Left lung (tissue), 10 donors: ENCODE measurements around the gene TMPRSS5. TPM values are rescaled to one million over a fixed set of nuclear protein-coding genes. Genes with fewer than 3 reads are reported as not detected.

Experiments
- ATAC-seq: fragments of 200-7000 bp; cut with Tn5 transposase; one replicate; pipeline ENCODE4 v1.9.1; 2020; ENCODE audit warnings: moderate library complexity
- DNase-seq, 4 donors: peaks; one replicate each; pipeline ENCODE4 v3.0.0-alpha.2; 2013 to 2020
- H3K27ac ChIP-seq, 2 donors: fragments of 200-600 bp; sonication (generic) in 1 of 2; one replicate each; pipeline versions ENCODE4 v1.5.0 to v1.8.0; 2020 to 2021
- H3K27me3 ChIP-seq, 2 donors: fragments of 200-600 bp; sonication (generic) in 1 of 2; one replicate each; pipeline versions ENCODE4 v1.5.0 to v1.8.0; 2020 to 2021
- H3K36me3 ChIP-seq, 2 donors: fragments of 200-600 bp; sonication (generic) in 1 of 2; one replicate each; pipeline versions ENCODE4 v1.5.0 to v1.8.0; 2020 to 2021
- H3K4me1 ChIP-seq, 2 donors: fragments of 200-600 bp; one replicate each; pipeline ENCODE4 v1.8.0; 2021
- H3K4me3 ChIP-seq, 2 donors: fragments of 200-600 bp; sonication (generic) in 1 of 2; one replicate each; pipeline versions ENCODE4 v1.5.0 to v1.8.0; 2020 to 2021; ENCODE audit warnings: mild to moderate bottlenecking in 1 of 2
- H3K9me3 ChIP-seq, 2 donors: fragments of 200-600 bp; sonication (generic) in 1 of 2; one replicate each; pipeline versions ENCODE4 v1.5.0 to v1.8.0; 2020 to 2021
- intact Hi-C, 2 donors: fragments of 100-400 bp; cut with DNase I; formaldehyde crosslinking; loops; one replicate each; pipeline versions ENCODE4 v1.11.2 to v1.14.2; 2022
- polyA plus RNA-seq, 6 donors: library from polyadenylated mRNA; unstranded; fragments of 120-200 nt; gene quantifications; one replicate each; pipeline ENCODE4 v1.2.1, GENCODE V29; 2013; ENCODE audit not compliant: insufficient read length in 6 of 6
- total RNA-seq, 2 donors: library from RNA; stranded (reverse); fragmentation: NEBNext Ultra II Directional; extraction: Animal tissue kit (Norgen Biotek cat#: 25700); gene quantifications; one replicate each; pipeline ENCODE4 v1.2.1, GENCODE V29; 2021
- TF ChIP-seq, protein P1 (sequence below), 2 donors: fragments of 200-600 bp; sonication (generic) in 1 of 2; IDR thresholded peaks; one replicate each; pipeline versions ENCODE4 v1.5.0 to v1.8.0; 2021; ENCODE audit warnings: antibody characterized with exemption in 2 of 2
- donor health status: DM: no; HTN: yes; CAD: no.
- donor health status: DM: no; HTN: no; CAD: no.

The TMPRSS5 gene
- total and polyA plus RNA-seq, 8 donors: 0.23 to 2.3 (median 1.4) TPM

DNA sequence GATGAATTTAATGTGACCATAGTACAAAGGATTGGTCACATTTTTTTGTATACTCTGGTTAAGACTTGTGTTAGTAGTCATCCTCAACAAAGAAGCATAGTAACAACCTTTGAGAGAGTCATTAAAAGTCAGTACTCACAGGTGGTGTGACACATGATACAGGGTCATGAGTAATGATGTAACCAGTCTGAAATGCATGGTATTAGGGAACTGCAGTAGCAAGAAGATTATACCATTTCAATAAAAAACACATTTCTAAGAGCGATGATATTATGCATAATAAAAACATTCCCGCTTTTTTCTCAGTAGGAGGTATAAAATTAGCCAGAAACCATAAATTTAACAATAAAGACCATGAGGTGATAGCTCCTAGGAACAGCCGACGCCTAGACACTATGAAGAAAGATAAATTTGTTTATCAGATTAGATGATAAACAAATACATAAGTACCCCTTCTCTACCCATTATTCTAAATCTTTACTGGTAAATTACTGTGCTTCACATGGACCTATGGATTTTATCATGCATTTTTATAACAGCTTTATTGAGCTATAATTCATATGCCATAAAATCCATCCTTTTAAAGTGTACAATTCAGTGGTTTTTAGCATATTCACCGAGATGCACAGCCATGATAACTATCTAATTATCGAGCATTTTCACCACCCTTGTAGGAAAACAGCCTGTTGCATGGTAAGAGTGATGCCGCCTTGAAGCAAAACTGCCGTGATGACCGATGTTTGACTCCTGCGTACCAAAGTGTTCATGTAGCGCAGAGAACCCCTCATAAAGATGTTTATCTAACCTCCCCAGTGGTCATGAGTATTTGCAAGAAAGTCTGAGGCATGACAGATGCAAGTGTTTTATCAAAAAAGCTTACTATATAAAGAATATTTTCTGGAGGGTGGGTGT lies 41.8 kb downstream of the TMPRSS5 start:
- no peaks in the 10 kb centered on the region for H3K27me3 ChIP-seq
- ATAC-seq (peak; percentile 58), DNase-seq (no peak)
- no peak overlapping the region for H3K4me3 ChIP-seq
- no peaks in the 10 kb centered on the region for H3K4me1 ChIP-seq
- intact Hi-C loops: no loop called here
- H3K9me3 ChIP-seq: peaks cover 0 to 13% of the 10 kb centered on the region in 2 donors
- TF ChIP-seq, protein P1, sequence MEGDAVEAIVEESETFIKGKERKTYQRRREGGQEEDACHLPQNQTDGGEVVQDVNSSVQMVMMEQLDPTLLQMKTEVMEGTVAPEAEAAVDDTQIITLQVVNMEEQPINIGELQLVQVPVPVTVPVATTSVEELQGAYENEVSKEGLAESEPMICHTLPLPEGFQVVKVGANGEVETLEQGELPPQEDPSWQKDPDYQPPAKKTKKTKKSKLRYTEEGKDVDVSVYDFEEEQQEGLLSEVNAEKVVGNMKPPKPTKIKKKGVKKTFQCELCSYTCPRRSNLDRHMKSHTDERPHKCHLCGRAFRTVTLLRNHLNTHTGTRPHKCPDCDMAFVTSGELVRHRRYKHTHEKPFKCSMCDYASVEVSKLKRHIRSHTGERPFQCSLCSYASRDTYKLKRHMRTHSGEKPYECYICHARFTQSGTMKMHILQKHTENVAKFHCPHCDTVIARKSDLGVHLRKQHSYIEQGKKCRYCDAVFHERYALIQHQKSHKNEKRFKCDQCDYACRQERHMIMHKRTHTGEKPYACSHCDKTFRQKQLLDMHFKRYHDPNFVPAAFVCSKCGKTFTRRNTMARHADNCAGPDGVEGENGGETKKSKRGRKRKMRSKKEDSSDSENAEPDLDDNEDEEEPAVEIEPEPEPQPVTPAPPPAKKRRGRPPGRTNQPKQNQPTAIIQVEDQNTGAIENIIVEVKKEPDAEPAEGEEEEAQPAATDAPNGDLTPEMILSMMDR (IDR thresholded peaks at IDR 0.05): no peak
- no peak overlapping the region for H3K27ac ChIP-seq
- H3K36me3 ChIP-seq: no peaks in the 10 kb centered on the region

DNA sequence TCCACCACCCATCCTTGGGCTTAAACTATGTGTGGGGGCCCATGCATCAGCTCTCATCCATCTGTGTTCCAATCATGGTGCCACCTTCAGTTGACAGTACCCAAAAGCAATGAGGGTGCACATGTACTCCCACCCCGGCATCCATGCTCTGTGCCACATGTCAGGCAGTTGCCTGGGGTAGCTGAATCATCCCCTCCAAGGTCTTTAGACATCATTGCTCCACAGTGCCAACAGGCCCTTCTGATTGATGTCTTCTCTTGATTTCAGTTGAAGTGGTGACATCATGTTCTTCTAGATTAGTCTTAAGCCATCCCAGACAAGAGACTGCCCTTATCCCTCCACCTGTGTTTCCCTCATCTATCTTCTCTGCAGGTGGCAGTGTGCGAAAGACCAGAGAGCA lies 42.5 kb downstream of the TMPRSS5 start:
- no peak overlapping the region for H3K4me3 ChIP-seq
- peaks cover 0 to 13% of the 10 kb centered on the region in 2 donors for H3K9me3 ChIP-seq
- ATAC-seq (no peak), DNase-seq (no peak)
- TF ChIP-seq, protein P1 (IDR thresholded peaks at IDR 0.05): no peak
- no peaks in the 10 kb centered on the region for H3K27me3 ChIP-seq
- H3K36me3 ChIP-seq: no peaks in the 10 kb centered on the region
- H3K27ac ChIP-seq: no peak overlapping the region
- intact Hi-C loops: no loop called here
- H3K4me1 ChIP-seq: no peaks in the 10 kb centered on the region

DNA sequence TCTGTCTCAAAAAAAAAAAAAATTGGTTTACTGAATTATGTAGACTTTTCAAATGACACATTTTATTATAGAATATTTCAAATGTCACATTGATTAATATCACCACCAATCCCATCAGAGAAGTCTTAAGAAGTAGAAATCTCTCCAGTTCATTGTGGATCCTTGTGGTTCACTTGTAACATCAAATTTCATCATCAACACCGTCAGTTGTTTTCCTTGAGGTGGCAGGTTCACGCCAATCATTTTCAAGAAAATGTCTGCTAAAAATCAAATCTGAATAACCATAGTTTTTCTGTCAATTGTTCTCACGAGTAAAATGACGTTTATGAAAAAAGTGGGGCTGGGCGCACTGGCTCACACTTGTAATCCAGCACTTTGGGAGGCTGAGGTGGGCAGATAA lies 50.3 kb downstream of the TMPRSS5 start:
- ATAC-seq (no peak), DNase-seq (no peak)
- H3K9me3 ChIP-seq: peaks cover 0 to 3% of the 10 kb centered on the region in 2 donors
- TF ChIP-seq, protein P1 (IDR thresholded peaks at IDR 0.05): no peak
- intact Hi-C loops: no loop called here
- no peak overlapping the region for H3K27ac ChIP-seq
- no peaks in the 10 kb centered on the region for H3K27me3 ChIP-seq
- no peaks in the 10 kb centered on the region for H3K36me3 ChIP-seq
- no peak overlapping the region for H3K4me3 ChIP-seq
- H3K4me1 ChIP-seq: no peaks in the 10 kb centered on the region

DNA sequence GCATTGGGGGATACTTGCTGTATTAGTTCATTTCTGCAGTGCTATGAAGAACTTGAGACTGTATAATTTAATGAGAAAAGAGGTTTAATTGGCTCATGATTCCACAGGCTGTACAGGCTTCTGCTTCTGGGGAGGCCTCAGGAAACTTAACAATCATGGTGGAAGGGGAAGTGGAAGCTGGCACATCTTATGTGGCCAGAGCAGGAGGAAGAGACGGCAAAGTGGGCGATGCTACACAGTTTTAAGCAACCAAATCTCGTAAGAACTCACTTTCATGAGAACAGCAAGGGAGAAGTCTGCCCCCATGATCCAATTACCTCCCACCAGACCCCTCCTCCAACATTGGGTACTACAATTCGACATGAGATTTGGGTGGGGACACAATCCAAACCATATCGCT lies 55.1 kb downstream of the TMPRSS5 start:
- Histone ChIP-seq H3K4me1 (no peaks in the 10 kb centered on the region), H3K36me3 (no peaks in the 10 kb centered on the region), H3K9me3 (peaks cover 0 to 6% of the 10 kb centered on the region in 2 donors), H3K27me3 (no peaks in the 10 kb centered on the region), H3K4me3 (no peak overlapping the region), H3K27ac (no peak overlapping the region)
- TF ChIP-seq, protein P1 (IDR thresholded peaks at IDR 0.05): no peak
- intact Hi-C loops: no loop called here
- ATAC-seq (no peak), DNase-seq (no peak)

DNA sequence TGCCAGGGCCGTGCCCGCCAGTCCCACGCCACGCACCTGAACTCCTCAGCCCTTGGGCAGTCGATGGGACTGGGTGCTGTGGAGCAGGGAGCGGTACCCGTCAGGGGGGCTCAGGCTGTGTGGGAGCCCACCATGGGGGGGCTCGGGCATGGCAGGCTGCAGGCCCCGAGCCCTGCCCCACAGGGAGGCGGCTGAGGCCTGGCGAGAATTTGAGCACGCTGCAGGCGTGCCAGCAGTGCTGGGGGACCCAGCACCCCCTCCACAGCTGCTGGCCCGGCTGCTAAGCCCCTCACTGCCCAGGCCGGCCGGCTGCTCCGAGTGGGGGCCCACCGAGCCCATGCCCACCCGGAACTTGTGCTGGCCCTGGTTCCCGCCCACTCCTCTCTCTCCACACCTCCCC lies 56.8 kb downstream of the TMPRSS5 start:
- Histone ChIP-seq H3K27ac (no peak overlapping the region), H3K27me3 (no peaks in the 10 kb centered on the region), H3K9me3 (peaks cover 0 to 6% of the 10 kb centered on the region in 2 donors), H3K4me1 (no peaks in the 10 kb centered on the region), H3K4me3 (no peak overlapping the region), H3K36me3 (no peaks in the 10 kb centered on the region)
- no peak for ATAC-seq
- no peak for DNase-seq
- intact Hi-C loops: no loop called here
- TF ChIP-seq, protein P1 (IDR thresholded peaks at IDR 0.05): no peak
